Activated CD4-positive, CD25-positive, alpha-beta regulatory T cell treated with anti-CD3 and anti-CD28 coated beads, Interleukin-2, amount 50 U/mL, for 72 hours (primary cell): ENCODE data around the gene NUP98.

ENCODE experiments used
- DNase-seq: peaks from one replicate; pipeline ENCODE4 v3.0.0; 2021

NUP98 gene

GRCh38 chr11:3635641-3636375, 161.5 kb downstream of the NUP98 start:
- no peak for DNase-seq

- DNase-seq, result no peak
Measured at GRCh38 chr11:3632070-3632660, 165.2 kb downstream of the NUP98 start.

GRCh38 chr11:3631331-3631730, 166.0 kb downstream of the NUP98 start:
- no peak for DNase-seq

GRCh38 chr11:3627291-3627690, 170.1 kb downstream of the NUP98 start:
- DNase-seq, result no peak

- no peak for DNase-seq
Measured at GRCh38 chr11:3626250-3626960, 170.9 kb downstream of the NUP98 start.
